ENCODE results near the gene MAL. TPM values are rescaled to one million over a fixed set of nuclear protein-coding genes. Genes with fewer than 3 reads are reported as not detected.

The MAL gene
- total and polyA plus RNA-seq, 11 donors, result 0.97 to 12.7 (median 3.5) TPM

GRCh38 chr2:95054016-95054415 lies 28.5 kb downstream of the MAL start:
- Histone ChIP-seq H3K9me3 (no peaks in the 10 kb centered on the region), H3K27me3 (peaks cover 0 to 5% (median 0%) of the 10 kb centered on the region in 9 donors), H3K27ac (no peak overlapping the region), H3K36me3 (no peaks in the 10 kb centered on the region), H3K4me3 (no peak overlapping the region), H3K4me1 (no peaks in the 10 kb centered on the region)
- TF ChIP-seq CTCF (IDR thresholded peaks at IDR 0.05) (no peak), POLR2A (IDR thresholded peaks at IDR 0.05) (no peak)
- no peak for ATAC-seq
- intact Hi-C loops (cut with DNase I), result no loop called here
- WGBS, 4 donors, result 61 to 69% (median 63%) methylated on average over 5 of the region's 5 CpGs
- no peak for DNase-seq

- Histone ChIP-seq H3K36me3 (no peaks in the 10 kb centered on the region), H3K4me1 (no peaks in the 10 kb centered on the region), H3K9me3 (no peaks in the 10 kb centered on the region), H3K27me3 (peaks cover 0 to 13% (median 0%) of the 10 kb centered on the region in 9 donors), H3K4me3 (no peak overlapping the region), H3K27ac (no peak overlapping the region)
- ATAC-seq (no peak), DNase-seq (no peak)
- TF ChIP-seq POLR2A (IDR thresholded peaks at IDR 0.05), result no peak
- no peak for TF ChIP-seq CTCF (IDR thresholded peaks at IDR 0.05)
- 63 to 70% (median 67%) methylated on average over 3 of the region's 3 CpGs for WGBS, 4 donors
- intact Hi-C loops (cut with DNase I), result no loop called here
Observed at GRCh38 chr2:95055262-95055661, 29.8 kb downstream of the MAL start.

- Histone ChIP-seq H3K4me1 (no peaks in the 10 kb centered on the region), H3K36me3 (no peaks in the 10 kb centered on the region), H3K27ac (no peak overlapping the region), H3K27me3 (peaks cover 0 to 21% (median 0%) of the 10 kb centered on the region in 9 donors), H3K4me3 (no peak overlapping the region), H3K9me3 (no peaks in the 10 kb centered on the region)
- intact Hi-C loops (cut with DNase I), result no loop called here
- no peak for TF ChIP-seq CTCF (IDR thresholded peaks at IDR 0.05)
- no peak for TF ChIP-seq POLR2A (IDR thresholded peaks at IDR 0.05)
- 76 to 88% (median 83%) methylated on average over 7 to 8 of the region's 8 CpGs for WGBS, 4 donors
- ATAC-seq, result no peak
- DNase-seq, result no peak
Observed at GRCh38 chr2:95056044-95056443, 30.5 kb downstream of the MAL start.

- Histone ChIP-seq H3K4me3 (no peak overlapping the region), H3K36me3 (no peaks in the 10 kb centered on the region), H3K4me1 (no peaks in the 10 kb centered on the region), H3K27me3 (peaks cover 0 to 24% (median 0%) of the 10 kb centered on the region in 9 donors), H3K27ac (no peak overlapping the region), H3K9me3 (no peaks in the 10 kb centered on the region)
- ATAC-seq (no peak), DNase-seq (no peak)
- TF ChIP-seq CTCF (IDR thresholded peaks at IDR 0.05) (no peak), POLR2A (IDR thresholded peaks at IDR 0.05) (no peak)
- WGBS, 4 donors, result 78 to 86% (median 80%) methylated on average over 14 to 15 of the region's 15 CpGs
- intact Hi-C loops (cut with DNase I), result no loop called here
Observed at GRCh38 chr2:95056461-95057459, 31.3 kb downstream of the MAL start.

Measured in heart left ventricle (tissue), 16 donors.